NCI-H146 (cell line): ENCODE data around the gene UTF1.
"Not testable (repeated sequence)": the region's sequence is repeated elsewhere in the genome, so short reads cannot be mapped to it uniquely, and the experiment has no call there.

Source experiments
- DNase-seq: peaks from one replicate; lab custom pipeline; 2025; lab: John Stamatoyannopoulos, UW

UTF1 gene

GRCh38 chr10:133227256-133227655 lies 2.8 kb upstream of the UTF1 start:
- no peak for DNase-seq

- DNase-seq = no peak
Observed at GRCh38 chr10:133229265-133230043, 563 bp upstream of the UTF1 start.

GRCh38 chr10:133230387-133231195 lies 574 bp downstream of the UTF1 start:
- peak; percentile 44 for DNase-seq

- no peak for DNase-seq
Observed at GRCh38 chr10:133231244-133231945, 1.4 kb downstream of the UTF1 start.

GRCh38 chr10:133231946-133232574 lies 2.0 kb downstream of the UTF1 start:
- no peak for DNase-seq

GRCh38 chr10:133234796-133235195 lies 4.8 kb downstream of the UTF1 start:
- DNase-seq = not testable (repeated sequence)

GRCh38 chr10:133235265-133235855 lies 5.3 kb downstream of the UTF1 start:
- DNase-seq = no peak

- no peak for DNase-seq
Observed at GRCh38 chr10:133235932-133236331, 5.9 kb downstream of the UTF1 start.

GRCh38 chr10:133236401-133237240 lies 6.6 kb downstream of the UTF1 start:
- no peak for DNase-seq

GRCh38 chr10:133237241-133237587 lies 7.2 kb downstream of the UTF1 start:
- no peak for DNase-seq

GRCh38 chr10:133237588-133238465 lies 7.8 kb downstream of the UTF1 start, which contains the start of gene VENTX:
Gene VENTX, plus strand, starts transcription at chr10:133237855. Its CDS starts 60 bp downstream, at chr10:133237915.
- peak; percentile 70 for DNase-seq

GRCh38 chr10:133238466-133238804 lies 8.4 kb downstream of the UTF1 start:
- DNase-seq = no peak

GRCh38 chr10:133239990-133240389 lies 10.0 kb downstream of the UTF1 start:
- DNase-seq = no peak

- DNase-seq = no peak
Observed at GRCh38 chr10:133241501-133242205, 11.6 kb downstream of the UTF1 start.

GRCh38 chr10:133242611-133243356 lies 12.8 kb downstream of the UTF1 start:
- DNase-seq = no peak

GRCh38 chr10:133243593-133243992 lies 13.6 kb downstream of the UTF1 start:
- DNase-seq = peak; percentile 18

GRCh38 chr10:133245439-133246235 lies 15.6 kb downstream of the UTF1 start:
- peak; percentile 22 for DNase-seq

- no peak for DNase-seq
Observed at GRCh38 chr10:133246236-133246626, 16.2 kb downstream of the UTF1 start.
